ENCODE measurements around the gene GRIP2.

- TF ChIP-seq, protein P1, sequence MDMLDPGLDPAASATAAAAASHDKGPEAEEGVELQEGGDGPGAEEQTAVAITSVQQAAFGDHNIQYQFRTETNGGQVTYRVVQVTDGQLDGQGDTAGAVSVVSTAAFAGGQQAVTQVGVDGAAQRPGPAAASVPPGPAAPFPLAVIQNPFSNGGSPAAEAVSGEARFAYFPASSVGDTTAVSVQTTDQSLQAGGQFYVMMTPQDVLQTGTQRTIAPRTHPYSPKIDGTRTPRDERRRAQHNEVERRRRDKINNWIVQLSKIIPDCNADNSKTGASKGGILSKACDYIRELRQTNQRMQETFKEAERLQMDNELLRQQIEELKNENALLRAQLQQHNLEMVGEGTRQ (IDR thresholded peaks at IDR 0.05; ENCODE audit: low read depth, low read length): no peak
- TF ChIP-seq CTCF (conservative IDR thresholded peaks at IDR 0.05; ENCODE audit: low read depth, low read length) (no peak), RAD21 (IDR thresholded peaks at IDR 0.05; ENCODE audit: low read length) (no peak), POLR2A (IDR thresholded peaks at IDR 0.05; ENCODE audit: low read depth, low read length) (no peak), FOS (IDR thresholded peaks at IDR 0.05; ENCODE audit: low read depth, low read length) (no peak), MXI1 (IDR thresholded peaks at IDR 0.05; ENCODE audit: borderline replicate concordance, low read depth, low read length) (no peak), RFX5 (IDR thresholded peaks at IDR 0.05; ENCODE audit: low read depth, low read length) (no peak), RCOR1 (IDR thresholded peaks at IDR 0.05; ENCODE audit: insufficient replicate concordance, low read length) (no peak), SMC3 (IDR thresholded peaks at IDR 0.05; ENCODE audit: low read depth, low read length) (no peak)
Measured at GRCh38 chr3:14458434-14459275, 81.5 kb downstream of the GRIP2 start.

Measured in IMR-90 (cell line).